ENCODE data around the gene RASL11A. TPM values are rescaled to one million over a fixed set of nuclear protein-coding genes. Genes with fewer than 3 reads are reported as not detected.
"Not testable (repeated sequence)": the region's sequence is repeated elsewhere in the genome, so short reads cannot be mapped to it uniquely, and the experiment has no call there.

RASL11A gene
- total and polyA plus RNA-seq, 12 donors, result 1.8 to 68.7 (median 4.9) TPM

DNA sequence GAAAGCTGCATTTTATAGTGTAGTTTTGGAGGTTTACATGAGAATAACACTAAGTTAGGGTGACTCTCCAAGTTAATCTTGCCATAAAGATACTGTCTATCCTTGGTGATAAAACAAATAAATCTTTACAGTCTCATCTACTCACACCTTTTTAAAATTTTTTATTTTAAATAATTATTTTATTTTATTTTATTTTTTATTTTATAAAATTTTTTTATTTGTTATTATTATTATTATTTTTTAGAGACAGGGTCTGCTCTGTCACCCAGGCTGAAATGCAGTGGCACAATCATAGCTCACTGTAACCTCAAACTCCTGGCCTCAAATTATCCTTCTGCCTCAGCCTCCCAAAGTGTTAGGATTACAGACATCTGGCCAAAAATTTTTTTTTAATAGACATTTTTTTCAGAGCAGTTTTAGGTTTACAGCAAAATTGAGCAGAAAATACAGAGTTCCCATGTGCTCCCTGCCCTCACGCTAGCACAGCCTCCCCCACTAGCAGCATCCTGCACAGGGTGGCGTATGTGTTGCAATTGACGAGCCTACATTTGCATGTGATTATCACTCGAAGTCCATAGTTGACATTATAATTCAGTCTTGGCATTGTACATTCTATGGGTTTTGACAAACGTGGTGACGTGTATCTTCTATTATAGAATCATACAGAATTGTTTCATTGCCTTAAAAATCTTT lies 41.0 kb downstream of the RASL11A start:
- no peak for ATAC-seq
- 73 to 75% methylated on average over 6 of the region's 6 CpGs for WGBS, 2 donors

DNA sequence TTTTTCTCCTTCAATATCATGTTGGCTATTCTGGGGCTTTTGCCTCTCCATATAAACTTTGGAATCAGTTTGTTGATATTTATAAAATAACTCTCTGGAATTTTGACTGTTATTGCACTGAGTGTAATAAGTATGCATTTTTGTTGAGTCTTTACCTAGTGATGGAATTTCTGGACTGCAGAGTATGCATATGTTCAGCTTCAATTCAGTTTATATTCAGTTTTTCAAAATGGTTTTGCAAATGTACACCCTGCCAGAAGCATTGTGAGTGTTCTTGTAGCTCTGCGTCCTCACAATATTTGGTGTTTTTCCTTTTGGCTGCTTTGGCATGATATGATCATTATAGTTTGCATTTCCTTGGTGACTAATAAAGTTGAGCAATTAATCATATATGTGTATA lies 43.1 kb downstream of the RASL11A start:
- no peaks in the 10 kb centered on the region for H3K9me3 ChIP-seq
- peaks cover 0 to 45% (median 11%) of the 10 kb centered on the region in 7 donors for H3K27me3 ChIP-seq
- DNase-seq (no peak), ATAC-seq (no peak)
- no peak overlapping the region for H3K27ac ChIP-seq
- no peaks in the 10 kb centered on the region for H3K36me3 ChIP-seq
- intact Hi-C loops (cut with DNase I), result no loop called here
- TF ChIP-seq, protein P1, sequence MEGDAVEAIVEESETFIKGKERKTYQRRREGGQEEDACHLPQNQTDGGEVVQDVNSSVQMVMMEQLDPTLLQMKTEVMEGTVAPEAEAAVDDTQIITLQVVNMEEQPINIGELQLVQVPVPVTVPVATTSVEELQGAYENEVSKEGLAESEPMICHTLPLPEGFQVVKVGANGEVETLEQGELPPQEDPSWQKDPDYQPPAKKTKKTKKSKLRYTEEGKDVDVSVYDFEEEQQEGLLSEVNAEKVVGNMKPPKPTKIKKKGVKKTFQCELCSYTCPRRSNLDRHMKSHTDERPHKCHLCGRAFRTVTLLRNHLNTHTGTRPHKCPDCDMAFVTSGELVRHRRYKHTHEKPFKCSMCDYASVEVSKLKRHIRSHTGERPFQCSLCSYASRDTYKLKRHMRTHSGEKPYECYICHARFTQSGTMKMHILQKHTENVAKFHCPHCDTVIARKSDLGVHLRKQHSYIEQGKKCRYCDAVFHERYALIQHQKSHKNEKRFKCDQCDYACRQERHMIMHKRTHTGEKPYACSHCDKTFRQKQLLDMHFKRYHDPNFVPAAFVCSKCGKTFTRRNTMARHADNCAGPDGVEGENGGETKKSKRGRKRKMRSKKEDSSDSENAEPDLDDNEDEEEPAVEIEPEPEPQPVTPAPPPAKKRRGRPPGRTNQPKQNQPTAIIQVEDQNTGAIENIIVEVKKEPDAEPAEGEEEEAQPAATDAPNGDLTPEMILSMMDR (IDR thresholded peaks at IDR 0.05), result no peak
- WGBS, 2 donors, result 94 to 98% methylated on average over 1 of the region's 1 CpG
- no peak overlapping the region for H3K4me3 ChIP-seq
- H3K4me1 ChIP-seq, result no peaks in the 10 kb centered on the region

More for the DNA sequence above, 41.0 kb downstream of the RASL11A start:
- H3K4me1 ChIP-seq, result no peaks in the 10 kb centered on the region
- H3K36me3 ChIP-seq, result no peaks in the 10 kb centered on the region
- DNase-seq, result no peak
- no peaks in the 10 kb centered on the region for H3K9me3 ChIP-seq
- intact Hi-C loops (cut with DNase I), result no loop called here
- peaks cover 0 to 26% (median 10%) of the 10 kb centered on the region in 7 donors for H3K27me3 ChIP-seq
- H3K27ac ChIP-seq, result no peak overlapping the region
- TF ChIP-seq, protein P1 (IDR thresholded peaks at IDR 0.05), result no peak
- no peak overlapping the region for H3K4me3 ChIP-seq

DNA sequence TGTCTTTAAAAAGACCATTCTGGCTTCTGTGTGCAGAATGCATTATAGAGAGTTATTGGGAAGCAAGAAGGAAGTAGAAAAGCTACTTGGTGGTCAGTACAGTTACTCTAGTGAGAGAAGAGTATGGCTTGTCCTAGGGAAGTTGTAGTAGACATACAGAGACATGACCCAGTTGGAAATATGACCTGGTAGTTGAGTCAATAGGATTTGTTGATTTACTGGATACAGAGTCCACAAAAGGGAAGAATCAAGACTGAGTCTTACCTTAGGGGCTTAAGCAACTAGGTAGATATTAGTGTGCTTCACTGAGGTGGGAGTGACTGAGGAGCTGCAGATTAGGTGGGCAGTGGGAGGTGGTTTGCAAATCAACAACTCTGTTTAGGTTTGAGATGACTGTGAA lies 48.8 kb downstream of the RASL11A start:
- Histone ChIP-seq H3K27me3 (peaks cover 0 to 50% (median 13%) of the 10 kb centered on the region in 7 donors), H3K36me3 (no peaks in the 10 kb centered on the region), H3K4me3 (no peak overlapping the region), H3K9me3 (no peaks in the 10 kb centered on the region), H3K27ac (no peak overlapping the region), H3K4me1 (no peaks in the 10 kb centered on the region)
- DNase-seq (no peak), ATAC-seq (no peak)
- intact Hi-C loops (cut with DNase I), result no loop called here
- TF ChIP-seq, protein P1 (IDR thresholded peaks at IDR 0.05), result no peak

DNA sequence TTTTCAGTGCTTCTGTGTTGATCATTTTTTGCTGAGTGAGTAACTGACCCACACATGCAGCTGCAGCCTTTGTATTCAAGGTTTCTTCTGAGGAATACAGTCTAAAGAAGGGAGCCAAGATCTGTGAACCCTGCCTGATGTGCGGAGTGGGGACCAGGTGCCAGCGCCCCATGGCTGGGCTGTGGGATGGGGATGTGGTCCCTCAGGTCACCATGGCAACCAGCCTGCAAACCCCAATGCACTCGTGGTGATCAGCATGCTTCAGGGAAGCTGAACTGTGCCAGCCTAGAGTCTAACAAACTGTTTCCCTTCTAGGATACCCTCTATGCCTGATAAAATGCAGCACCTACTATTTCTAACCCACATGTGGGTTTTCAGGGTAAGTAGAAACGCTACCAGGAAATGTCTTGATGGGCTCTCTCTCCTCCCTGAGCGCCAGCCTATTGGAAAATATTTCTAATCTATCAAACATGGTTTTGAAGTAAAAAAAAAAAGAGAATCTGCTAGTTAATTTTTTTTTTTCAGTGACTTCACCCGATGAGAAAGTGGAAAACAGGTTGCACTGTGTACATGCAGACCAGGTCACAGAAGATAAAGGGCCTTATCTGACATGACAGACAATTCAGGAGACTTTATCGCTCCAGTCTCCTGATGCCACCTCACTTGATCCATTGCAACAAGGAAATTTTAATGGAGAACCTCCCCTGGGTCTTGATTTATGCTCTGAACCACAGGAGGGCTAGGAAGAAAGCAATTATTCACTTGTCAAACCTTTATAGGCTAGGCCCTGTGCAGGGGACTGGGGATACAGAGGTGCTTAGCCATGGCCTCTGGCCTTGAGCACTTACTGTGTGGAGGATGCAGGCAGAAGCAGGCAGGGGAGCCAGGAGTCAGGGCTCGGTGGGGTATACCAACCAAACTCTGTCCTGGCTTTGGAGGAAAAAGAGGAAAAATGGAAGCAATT lies 51.1 kb downstream of the RASL11A start:
- ATAC-seq (no peak), DNase-seq (no peak)
- H3K4me1 ChIP-seq, result no peaks in the 10 kb centered on the region
- 72% methylated on average over 8 of the region's 8 CpGs for WGBS, 2 donors
- H3K27ac ChIP-seq, result no peak overlapping the region
- peaks cover 0 to 28% (median 7%) of the 10 kb centered on the region in 7 donors for H3K27me3 ChIP-seq
- H3K36me3 ChIP-seq, result no peaks in the 10 kb centered on the region
- H3K4me3 ChIP-seq, result no peak overlapping the region
- TF ChIP-seq, protein P1 (IDR thresholded peaks at IDR 0.05), result no peak
- H3K9me3 ChIP-seq, result no peaks in the 10 kb centered on the region
- intact Hi-C loops (cut with DNase I), result no loop called here

DNA sequence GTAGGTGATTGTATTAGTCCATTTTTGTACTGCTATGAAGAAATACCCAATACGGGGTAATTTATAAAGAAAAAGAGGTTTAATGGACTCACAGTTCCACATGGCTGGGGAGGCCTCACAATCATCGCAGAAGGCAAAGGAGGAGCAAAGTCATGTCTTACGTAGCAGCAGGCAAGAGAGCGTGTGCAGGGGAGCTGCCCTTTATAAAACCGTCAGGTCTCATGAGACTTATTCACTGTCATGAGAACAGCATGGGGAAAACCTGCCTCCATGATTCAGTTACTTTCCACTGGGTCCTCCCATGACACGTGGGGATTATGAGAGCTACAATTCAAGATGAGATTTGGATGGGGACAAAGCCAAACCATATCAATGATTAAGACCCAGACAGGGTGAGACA lies 51.8 kb downstream of the RASL11A start:
- DNase-seq; H3K36me3 ChIP-seq; H3K27ac ChIP-seq; H3K4me3 ChIP-seq; H3K4me1 ChIP-seq; H3K9me3 ChIP-seq; intact Hi-C loops (cut with DNase I); ATAC-seq: not testable (repeated sequence)
- H3K27me3 ChIP-seq, result peaks cover 0 to 22% (median 6%) of the 10 kb centered on the region in 7 donors
- WGBS, 2 donors, result 76 to 83% methylated on average over 6 of the region's 6 CpGs

All from heart right ventricle (tissue), 16 donors.